Parathyroid adenoma (tissue), 2 donors: ENCODE measurements around the gene PRKD1.
"Not testable (repeated sequence)": the region's sequence is repeated elsewhere in the genome, so short reads cannot be mapped to it uniquely, and the experiment has no call there.

Source experiments
- H2AFZ ChIP-seq: fragments of 300-600 bp; sonication (generic); one replicate; pipeline ENCODE4 v1.7.0; 2017; ENCODE audit warnings: antibody characterized with exemption, mild to moderate bottlenecking
- H3K27ac ChIP-seq: fragments of 300-600 bp; sonication (generic); one replicate; pipeline ENCODE4 v1.7.0; 2017
- H3K27me3 ChIP-seq: fragments of 300-600 bp; sonication (generic); one replicate; pipeline ENCODE4 v1.7.0; 2017; ENCODE audit warnings: low read length; ENCODE audit not compliant: control insufficient read depth, insufficient read depth
- H3K36me3 ChIP-seq: fragments of 300-600 bp; sonication (generic); one replicate; pipeline ENCODE4 v1.7.0; 2017; ENCODE audit warnings: low read length; ENCODE audit not compliant: control insufficient read depth, insufficient read depth
- H3K4me1 ChIP-seq: fragments of 300-600 bp; sonication (generic); one replicate; pipeline ENCODE4 v1.7.0; 2017; ENCODE audit warnings: control low read depth
- H3K4me2 ChIP-seq: fragments of 300-600 bp; sonication (generic); one replicate; pipeline ENCODE4 v1.7.0; 2017; ENCODE audit warnings: low read length
- H3K4me3 ChIP-seq: fragments of 300-600 bp; sonication (generic); one replicate; pipeline ENCODE4 v1.7.0; 2017; ENCODE audit warnings: low read depth, low read length
- H3K79me2 ChIP-seq: fragments of 300-600 bp; sonication (generic); one replicate; pipeline ENCODE4 v1.7.0; 2017; ENCODE audit warnings: control low read depth
- H3K9ac ChIP-seq: fragments of 300-600 bp; sonication (generic); one replicate; pipeline ENCODE4 v1.7.0; 2017; ENCODE audit warnings: mild to moderate bottlenecking
- H3K9me3 ChIP-seq: fragments of 300-600 bp; sonication (generic); one replicate; pipeline ENCODE4 v1.7.0; 2017; ENCODE audit warnings: low read length; ENCODE audit not compliant: control insufficient read depth
- CTCF ChIP-seq: fragments of 300-600 bp; sonication (generic); IDR thresholded peaks from one replicate; pipeline ENCODE4 v1.7.0; 2017; ENCODE audit warnings: antibody characterized with exemption, mild to moderate bottlenecking
- donor health status: primary hyperparathyroidism.

Gene PRKD1

DNA sequence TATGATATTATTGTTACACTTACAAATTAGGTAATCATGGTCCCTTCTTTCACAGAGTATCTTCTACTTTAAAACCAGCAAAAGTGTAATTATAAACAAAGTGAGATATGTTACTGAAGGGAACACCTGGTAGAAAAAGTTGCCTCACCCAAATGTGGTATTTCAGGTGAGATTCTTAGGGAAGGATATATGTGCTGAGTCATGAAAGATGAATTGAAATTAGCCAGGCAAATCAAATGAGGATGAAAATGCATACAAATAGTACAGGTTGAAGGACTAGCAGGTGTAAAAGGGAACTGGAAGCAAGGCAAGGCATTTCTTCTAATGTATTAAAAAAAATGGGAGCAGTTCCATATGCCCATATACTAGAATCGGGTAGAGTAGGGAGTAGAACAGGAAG is 220.9 kb downstream of the PRKD1 start:
- H3K4me2 ChIP-seq = no peak overlapping the region
- H3K27ac ChIP-seq = no peak overlapping the region
- no peaks in the 10 kb centered on the region for H3K27me3 ChIP-seq
- no peak overlapping the region for H2AFZ ChIP-seq
- peaks cover 3% of the 10 kb centered on the region for H3K79me2 ChIP-seq
- peaks cover 8% of the 10 kb centered on the region for H3K4me1 ChIP-seq
- no peaks in the 10 kb centered on the region for H3K9me3 ChIP-seq
- H3K4me3 ChIP-seq = no peak overlapping the region
- TF ChIP-seq CTCF = no peak
- no peak overlapping the region for H3K9ac ChIP-seq
- no peaks in the 10 kb centered on the region for H3K36me3 ChIP-seq

DNA sequence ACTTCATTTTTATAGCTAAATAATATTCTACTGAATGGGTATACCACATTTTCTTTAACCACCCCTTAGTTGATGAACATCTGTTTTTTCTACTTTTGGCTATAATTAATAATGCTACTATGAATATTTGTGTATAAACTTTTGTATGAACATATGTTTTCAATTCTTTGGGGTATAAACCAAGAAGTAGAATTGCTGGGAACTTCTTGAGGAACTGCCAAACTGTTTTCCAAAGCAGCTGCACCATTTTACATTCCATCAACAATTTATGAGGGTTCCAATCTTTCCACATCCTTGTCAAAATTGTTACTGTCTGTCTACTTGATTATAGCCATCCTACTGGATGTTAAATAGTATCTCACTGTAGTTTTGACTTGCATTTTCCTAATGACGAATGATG is 221.8 kb downstream of the PRKD1 start:
- Histone ChIP-seq H3K4me2 (no peak overlapping the region), H3K4me1 (peaks cover 7% of the 10 kb centered on the region)

DNA sequence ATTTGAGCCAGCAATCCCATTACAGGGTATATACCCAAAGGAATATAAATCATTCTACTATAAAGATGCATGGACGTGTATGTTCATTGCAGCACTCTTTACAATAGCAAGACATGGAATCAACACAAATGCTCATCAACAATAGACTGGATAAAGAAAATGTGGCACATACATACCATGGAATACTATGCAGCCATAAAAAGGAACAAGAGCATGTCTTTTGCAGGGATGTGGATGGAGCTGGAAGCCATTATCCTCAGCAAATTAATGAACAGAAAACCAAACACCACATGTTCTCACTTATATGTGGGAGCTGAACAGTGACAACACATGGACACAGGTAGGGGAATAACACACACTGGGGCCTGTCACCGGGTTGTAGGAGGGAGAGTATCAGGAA is 238.1 kb downstream of the PRKD1 start:
- H3K9ac ChIP-seq, H3K9me3 ChIP-seq, H3K79me2 ChIP-seq, H3K27ac ChIP-seq, H3K4me3 ChIP-seq, H3K4me1 ChIP-seq, H2AFZ ChIP-seq, H3K36me3 ChIP-seq, H3K27me3 ChIP-seq, H3K4me2 ChIP-seq: not testable (repeated sequence)

More for the DNA sequence above, 221.8 kb downstream of the PRKD1 start:
- no peak overlapping the region for H2AFZ ChIP-seq
- no peaks in the 10 kb centered on the region for H3K9me3 ChIP-seq
- H3K27ac ChIP-seq = no peak overlapping the region
- H3K79me2 ChIP-seq = peaks cover 3% of the 10 kb centered on the region
- H3K27me3 ChIP-seq = no peaks in the 10 kb centered on the region
- no peak for TF ChIP-seq CTCF
- H3K9ac ChIP-seq = no peak overlapping the region
- H3K36me3 ChIP-seq = no peaks in the 10 kb centered on the region
- H3K4me3 ChIP-seq = no peak overlapping the region

DNA sequence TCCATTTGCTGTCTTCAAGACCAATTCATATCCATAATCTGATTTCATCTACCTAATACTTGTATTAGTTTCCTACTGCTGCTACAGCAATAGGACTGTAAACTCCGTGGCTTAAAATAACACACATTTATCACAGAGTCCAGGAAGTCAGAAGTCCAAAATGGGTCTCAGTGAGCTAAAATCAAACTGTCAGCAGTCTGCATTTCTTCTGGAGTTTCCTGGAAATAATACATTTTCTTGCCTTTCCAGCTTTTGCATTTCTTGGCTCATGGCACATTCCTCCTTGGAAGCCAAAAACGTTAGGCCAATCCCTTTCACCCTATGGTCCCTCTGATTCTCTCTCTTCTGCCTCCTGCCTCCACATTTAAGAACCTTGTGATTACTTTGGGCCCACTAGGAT is 239.8 kb downstream of the PRKD1 start:
- Histone ChIP-seq H3K27ac (no peak overlapping the region), H3K4me1 (no peaks in the 10 kb centered on the region), H3K36me3 (no peaks in the 10 kb centered on the region), H3K4me2 (no peak overlapping the region), H3K4me3 (no peak overlapping the region), H3K79me2 (no peaks in the 10 kb centered on the region), H2AFZ (no peak overlapping the region), H3K9ac (no peak overlapping the region), H3K27me3 (no peaks in the 10 kb centered on the region), H3K9me3 (no peaks in the 10 kb centered on the region)
- no peak for TF ChIP-seq CTCF

- Histone ChIP-seq H3K4me3 (no peak overlapping the region), H3K4me1 (no peaks in the 10 kb centered on the region), H3K27me3 (no peaks in the 10 kb centered on the region), H2AFZ (no peak overlapping the region), H3K9ac (no peak overlapping the region), H3K9me3 (no peaks in the 10 kb centered on the region), H3K4me2 (no peak overlapping the region), H3K27ac (no peak overlapping the region), H3K79me2 (no peaks in the 10 kb centered on the region), H3K36me3 (no peaks in the 10 kb centered on the region)
- TF ChIP-seq CTCF = no peak
These were observed 240.4 kb downstream of the PRKD1 start for GRCh38 chr14:29687071-29687765.
